PC-9 (cell line): ENCODE measurements around the gene GJB1. TPM values are rescaled to one million over a fixed set of nuclear protein-coding genes. Genes with fewer than 3 reads are reported as not detected.

Experiments used
- BruUV-seq: library from RNA; stranded (reverse); fragments of 400-500 nt; replicated peaks from 2 replicates; lab custom pipeline; 2021; lab: Mats Ljungman, UMichigan
- CTCF ChIA-PET: fragments of 300-600 bp; sonication (Branson Sonifier 250); formaldehyde crosslinking; loops from one replicate; lab custom pipeline; 2022; ENCODE audit warnings: antibody characterized with exemption; lab: Charles Lee
- POLR2A ChIA-PET: fragments of 300-600 bp; sonication (Branson Sonifier 250); formaldehyde crosslinking; loops from one replicate; lab custom pipeline; 2022; ENCODE audit warnings: antibody characterized with exemption; ENCODE audit not compliant: unreplicated experiment; lab: Charles Lee
- DNase-seq, 2 experiments: peaks; one replicate each; pipeline versions ENCODE4 v3.0.0 to v3.0.0-alpha.2; 2015 to 2022; ENCODE audit warnings: mixed read lengths in 1 of 2
- H2AFZ ChIP-seq: fragments of 200-600 bp; sonication (generic); 2 replicates; pipeline ENCODE4 v1.8.1; 2017; ENCODE audit warnings: antibody characterized with exemption
- H3F3A ChIP-seq: fragments of 200-600 bp; sonication (generic); 2 replicates; pipeline ENCODE4 v1.8.1; 2017; ENCODE audit warnings: antibody characterized with exemption, mild to moderate bottlenecking, low read depth; ENCODE audit not compliant: insufficient read depth
- H3K27ac ChIP-seq: fragments of 200-600 bp; sonication (generic); 2 replicates; pipeline ENCODE4 v1.6.1; 2016; ENCODE audit warnings: mixed run types
- H3K27me3 ChIP-seq: fragments of 200-600 bp; sonication (generic); 2 replicates; pipeline ENCODE4 v1.6.1; 2016; ENCODE audit warnings: low read depth, mixed run types; ENCODE audit not compliant: insufficient read depth
- H3K36me3 ChIP-seq: fragments of 200-600 bp; sonication (generic); 2 replicates; pipeline ENCODE4 v1.6.1; 2016; ENCODE audit warnings: low read depth, mixed run types
- H3K4me1 ChIP-seq: fragments of 200-600 bp; sonication (generic); replicated peaks from 2 replicates; pipeline ENCODE4 v1.6.1; 2016; ENCODE audit warnings: mixed run types; ENCODE audit not compliant: insufficient read depth
- H3K4me2 ChIP-seq: fragments of 200-600 bp; sonication (generic); 2 replicates; pipeline ENCODE4 v1.6.1; 2017; ENCODE audit warnings: mixed run types
- H3K4me3 ChIP-seq: fragments of 200-600 bp; sonication (generic); 2 replicates; pipeline ENCODE4 v1.6.1; 2016; ENCODE audit warnings: mixed run types
- H3K79me2 ChIP-seq: fragments of 200-600 bp; sonication (generic); 2 replicates; pipeline ENCODE4 v1.6.1; 2017; ENCODE audit warnings: low read depth, mixed run types
- H3K9me2 ChIP-seq: fragments of 200-600 bp; sonication (generic); 2 replicates; pipeline ENCODE4 v1.8.1; 2017; ENCODE audit warnings: mild to moderate bottlenecking; ENCODE audit not compliant: insufficient read depth
- H3K9me3 ChIP-seq: fragments of 200-600 bp; sonication (generic); 2 replicates; pipeline ENCODE4 v1.8.1; 2016; ENCODE audit warnings: low read depth; ENCODE audit not compliant: insufficient read depth
- H4K20me1 ChIP-seq: fragments of 200-600 bp; sonication (generic); 2 replicates; pipeline ENCODE4 v1.8.1; 2017; ENCODE audit not compliant: insufficient read depth
- CTCF ChIP-seq: fragments of 200-600 bp; sonication (generic); conservative IDR thresholded peaks from 2 replicates; pipeline ENCODE4 v1.6.1; 2017; ENCODE audit warnings: mixed run types, antibody characterized with exemption, mild to moderate bottlenecking, moderate library complexity
- EZH2 ChIP-seq: fragments of 200-600 bp; sonication (generic); IDR thresholded peaks from 2 replicates; pipeline ENCODE4 v1.8.0; 2017; ENCODE audit warnings: antibody characterized with exemption, low read depth
- intact Hi-C: fragments of 100-400 bp; cut with micrococcal nuclease; formaldehyde crosslinking; loops from one replicate; pipeline ENCODE4 v1.10.0; 2022; ENCODE audit not compliant: unreplicated experiment
- total RNA-seq: library from RNA; stranded (reverse); gene quantifications from 2 replicates; pipeline ENCODE4 v1.2.3, GENCODE V29; 2021

Gene GJB1
- total RNA-seq, 1 experiment from 2014 or later: not detected

- no peaks in the 10 kb centered on the region for H3K36me3 ChIP-seq
- H3K4me1 ChIP-seq: no peaks in the 10 kb centered on the region
- TF ChIP-seq EZH2: no peak
- TF ChIP-seq CTCF: no peak
- CTCF ChIA-PET: interaction anchor here (0.5 kb wide), 1 partner anchor 35 kb away, joined by 4 read pairs; no protein-coding TSS in a partner anchor
- H3K9me3 ChIP-seq: no peaks in the 10 kb centered on the region
- no peak overlapping the region for H2AFZ ChIP-seq
- no peaks in the 10 kb centered on the region for H3F3A ChIP-seq
- no peaks in the 10 kb centered on the region for H3K79me2 ChIP-seq
- H3K4me3 ChIP-seq: no peak overlapping the region
- H3K27ac ChIP-seq: no peak overlapping the region
- H3K27me3 ChIP-seq: no peaks in the 10 kb centered on the region
- DNase-seq: no peak
- intact Hi-C loops: no loop called here
- no peaks in the 10 kb centered on the region for H3K9me2 ChIP-seq
- H4K20me1 ChIP-seq: no peaks in the 10 kb centered on the region
- no peak overlapping the region for H3K4me2 ChIP-seq
- POLR2A ChIA-PET: no interaction called here
- no TSS peak for BruUV-seq
Observed at GRCh38 chrX:71191248-71191647, 31.8 kb upstream of the GJB1 start.

- H3K36me3 ChIP-seq: no peaks in the 10 kb centered on the region
- H3K27ac ChIP-seq: no peak overlapping the region
- H3F3A ChIP-seq: no peaks in the 10 kb centered on the region
- H4K20me1 ChIP-seq: no peaks in the 10 kb centered on the region
- intact Hi-C loops: no loop called here
- H2AFZ ChIP-seq: no peak overlapping the region
- H3K9me2 ChIP-seq: no peaks in the 10 kb centered on the region
- TF ChIP-seq EZH2 (no peak), CTCF (no peak)
- H3K4me3 ChIP-seq: no peak overlapping the region
- no peak for DNase-seq
- H3K4me2 ChIP-seq: no peak overlapping the region
- no peaks in the 10 kb centered on the region for H3K79me2 ChIP-seq
- BruUV-seq: no TSS peak
- ChIA-PET CTCF (interaction anchor here (0.7 kb wide), 1 partner anchor 58 kb away, joined by 3 read pairs; the partner anchor contains the start of gene ZMYM3), POLR2A (no interaction called here)
- H3K9me3 ChIP-seq: no peaks in the 10 kb centered on the region
- no peaks in the 10 kb centered on the region for H3K27me3 ChIP-seq
- H3K4me1 ChIP-seq: no peaks in the 10 kb centered on the region
Observed at GRCh38 chrX:71195964-71196649, 26.9 kb upstream of the GJB1 start.

- Histone ChIP-seq H2AFZ (no peak overlapping the region), H4K20me1 (no peaks in the 10 kb centered on the region), H3K27me3 (no peaks in the 10 kb centered on the region), H3K4me2 (no peak overlapping the region), H3K36me3 (no peaks in the 10 kb centered on the region), H3K4me3 (no peak overlapping the region), H3K9me3 (no peaks in the 10 kb centered on the region), H3K9me2 (no peaks in the 10 kb centered on the region), H3K79me2 (no peaks in the 10 kb centered on the region), H3K4me1 (no peaks in the 10 kb centered on the region), H3F3A (no peaks in the 10 kb centered on the region), H3K27ac (no peak overlapping the region)
- ChIA-PET CTCF (no interaction called here), POLR2A (no interaction called here)
- TF ChIP-seq CTCF: no peak
- TF ChIP-seq EZH2: no peak
- intact Hi-C loops: no loop called here
- no peak for DNase-seq
- no TSS peak for BruUV-seq
Observed at GRCh38 chrX:71198066-71198465, 25.0 kb upstream of the GJB1 start.
